ENCODE results near the gene POC1A.
A peak's percentile ranks its signal among the peaks of the same experiment; 100 is the strongest.

Gene POC1A

DNA sequence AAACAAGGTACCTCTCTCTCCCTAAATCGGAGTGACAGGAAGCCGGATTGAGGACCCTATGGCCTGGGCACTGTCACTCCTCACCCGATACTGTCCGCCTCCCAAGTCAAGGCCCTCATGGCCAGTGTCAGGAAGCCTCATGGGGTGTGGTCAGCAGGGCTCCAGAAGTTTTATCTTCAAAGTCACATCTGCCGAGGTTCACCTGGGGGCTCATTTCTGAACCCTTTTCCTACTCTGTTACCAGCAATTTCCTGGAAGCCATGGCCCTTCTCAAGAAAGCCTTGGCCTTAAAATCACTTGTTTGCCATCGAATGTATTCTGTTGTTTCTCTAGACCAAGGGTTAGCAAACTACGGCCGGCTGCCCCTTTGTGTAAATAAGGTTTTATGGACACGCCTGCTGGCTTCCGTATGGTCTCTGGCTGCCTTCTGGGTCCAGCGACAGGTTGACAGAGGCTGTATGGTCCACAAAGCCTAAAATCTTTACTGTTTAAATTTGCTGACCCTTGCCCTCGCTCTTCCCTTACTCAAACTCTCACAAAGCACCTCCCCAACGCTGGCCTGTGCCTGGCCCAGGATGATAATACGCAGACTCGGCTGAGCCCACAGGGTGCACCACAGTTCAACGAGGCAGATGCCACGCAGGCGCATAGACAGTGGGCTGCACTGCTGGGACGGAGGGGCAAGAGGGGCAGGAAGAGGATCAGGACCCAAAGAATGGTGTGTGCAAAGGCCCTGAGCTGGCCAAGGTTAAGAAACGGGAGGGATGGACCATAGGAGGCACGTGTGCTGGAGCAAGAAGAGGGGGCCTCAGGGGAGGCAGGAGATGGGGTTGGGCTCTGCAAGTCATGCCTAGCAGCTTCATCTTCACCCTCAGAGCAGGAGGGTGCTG lies 73.1 kb downstream of the POC1A start:
- DNase-seq: no peak

GRCh38 chr3:52079958-52080357 lies 74.3 kb downstream of the POC1A start:
- no peak for DNase-seq

GRCh38 chr3:52078781-52079560 lies 75.3 kb downstream of the POC1A start:
- DNase-seq: no peak

DNA sequence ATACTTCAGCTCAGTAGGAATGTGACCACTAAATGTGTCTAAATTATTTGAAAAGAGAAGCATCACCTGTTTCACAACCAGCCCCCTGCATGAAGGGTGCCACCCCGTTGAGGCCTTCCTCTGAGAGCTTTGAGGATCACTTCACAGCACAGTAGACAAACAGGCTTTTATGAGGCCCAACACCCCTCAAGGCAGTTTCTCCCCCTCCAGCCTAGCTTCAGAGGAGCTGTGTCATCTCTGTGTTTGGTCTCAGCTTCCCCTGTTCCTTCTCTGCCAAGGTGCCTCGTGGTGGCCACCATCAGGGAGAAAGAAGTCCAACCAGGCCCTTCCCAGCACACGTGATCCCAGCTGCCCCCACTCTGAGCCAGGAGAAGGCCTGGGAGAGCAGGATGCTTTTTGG lies 76.3 kb downstream of the POC1A start:
- no peak for DNase-seq

DNA sequence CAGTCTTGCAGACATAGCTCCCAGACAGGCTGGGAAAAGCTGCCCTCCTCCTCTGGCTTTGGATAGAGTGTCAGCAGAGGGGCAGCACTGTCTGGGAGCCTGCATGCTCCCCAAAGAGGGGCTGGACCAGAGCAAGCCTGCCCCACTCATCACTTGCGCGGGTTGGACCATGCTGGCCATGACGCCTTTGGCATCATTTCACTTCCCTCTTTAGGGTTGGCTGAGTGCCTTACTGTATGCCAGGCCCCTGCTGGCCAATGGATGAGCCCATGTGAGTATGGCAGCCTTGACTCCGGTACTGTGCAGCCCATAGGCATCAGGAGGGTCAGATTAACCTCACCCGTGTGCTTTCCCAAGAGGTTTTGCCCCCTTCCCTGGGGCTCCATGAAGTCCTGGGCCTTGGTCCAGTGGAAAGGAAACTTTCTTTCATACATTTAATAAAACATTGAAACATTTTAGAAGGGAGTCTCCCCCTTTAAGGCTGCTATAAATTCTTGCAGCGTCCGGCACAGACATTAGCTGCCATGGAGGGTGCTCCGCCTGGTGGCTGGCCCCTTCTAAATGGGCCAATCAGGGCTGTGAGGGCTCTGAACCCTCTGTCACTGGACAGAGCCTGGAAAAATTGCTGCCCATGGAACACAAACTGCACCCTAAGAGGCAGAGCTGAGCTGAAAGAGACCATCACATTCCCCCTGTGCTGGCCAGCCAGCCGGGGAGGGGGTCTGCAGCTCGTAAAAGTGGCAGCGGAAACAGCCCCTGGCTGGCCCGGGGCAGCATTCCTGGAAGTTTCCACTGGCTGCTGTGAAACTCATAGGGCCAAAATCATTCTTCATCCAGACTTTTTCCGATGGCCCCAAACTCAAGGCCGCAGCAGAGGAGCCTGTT lies 77.1 kb downstream of the POC1A start:
- peak; percentile 23 for DNase-seq

DNA sequence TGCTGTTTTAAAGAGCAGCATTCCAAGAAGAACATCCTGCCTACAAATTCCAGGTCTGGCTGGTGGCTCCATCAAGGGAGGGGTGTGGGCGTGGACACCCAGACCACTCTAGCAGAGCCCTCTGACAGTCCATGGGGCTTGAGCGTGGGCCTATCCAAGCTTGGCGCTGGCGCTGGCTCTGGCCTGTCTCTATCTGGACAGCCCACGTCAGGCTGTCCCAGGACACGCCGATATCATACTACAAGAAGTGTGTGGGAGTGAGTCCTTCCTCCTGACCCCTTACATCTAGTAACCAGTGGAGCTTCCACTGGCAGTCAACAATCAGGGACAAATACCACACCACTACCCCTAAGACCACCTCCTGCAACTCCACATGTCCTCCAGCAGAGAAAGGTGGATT lies 80.7 kb downstream of the POC1A start:
- no peak for DNase-seq

GRCh38 chr3:52072471-52072870 lies 81.8 kb downstream of the POC1A start:
- no peak for DNase-seq

- DNase-seq: no peak
Measured at GRCh38 chr3:52072020-52072419, 82.2 kb downstream of the POC1A start.

- DNase-seq: peak; percentile 43
Measured at GRCh38 chr3:52070724-52071621, 83.2 kb downstream of the POC1A start.

- no peak for DNase-seq
Measured at GRCh38 chr3:52069855-52070254, 84.4 kb downstream of the POC1A start.

GRCh38 chr3:52069135-52069534 lies 85.1 kb downstream of the POC1A start:
- no peak for DNase-seq

DNA sequence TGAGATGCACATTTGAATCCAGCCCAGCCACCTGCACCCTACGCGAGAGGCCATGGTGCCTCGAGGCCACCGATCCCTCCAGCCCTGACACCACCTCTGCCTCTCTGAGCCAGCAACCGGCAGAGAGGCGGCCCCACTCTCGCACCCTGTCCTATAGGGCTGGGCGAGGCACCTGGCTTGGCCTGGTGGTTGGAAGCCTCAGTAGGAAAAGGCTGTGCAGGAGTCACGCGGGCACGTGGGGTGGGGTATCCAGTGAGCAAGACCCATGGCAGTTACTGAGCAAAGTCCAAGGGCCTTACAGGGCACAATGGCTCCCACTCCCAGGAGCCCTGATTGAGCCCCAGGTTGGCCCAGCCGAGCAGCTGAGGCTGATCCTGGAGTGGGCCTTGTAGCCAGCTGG lies 85.5 kb downstream of the POC1A start:
- DNase-seq: no peak

DNA sequence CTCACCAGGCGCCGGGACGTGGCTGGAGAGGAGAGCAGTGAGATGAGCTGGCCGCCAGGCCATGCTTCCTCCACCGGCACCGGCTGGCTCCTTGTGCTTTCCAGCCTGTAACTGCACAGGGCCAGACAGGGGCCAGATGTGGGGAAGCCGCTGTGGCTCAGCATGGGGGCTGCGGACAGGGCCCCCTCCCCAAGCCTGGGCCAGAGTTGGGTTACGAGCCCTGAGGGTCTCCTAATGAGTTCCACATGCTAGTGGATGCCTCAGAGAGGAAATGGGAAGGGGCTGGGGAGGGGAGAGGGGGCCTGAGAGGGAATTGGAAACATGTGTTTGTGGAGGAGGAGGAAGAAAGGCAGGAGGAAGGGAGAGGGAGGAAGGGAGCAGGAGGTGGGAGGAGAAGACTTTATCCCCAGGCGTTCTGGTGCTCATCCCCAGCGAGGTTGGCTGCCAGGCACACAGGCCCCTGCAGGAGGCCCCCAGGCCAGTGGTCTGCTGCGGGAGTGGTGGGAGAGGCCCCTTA lies 86.1 kb downstream of the POC1A start:
- DNase-seq: no peak

GRCh38 chr3:52067526-52067925 lies 86.7 kb downstream of the POC1A start:
- no peak for DNase-seq

DNA sequence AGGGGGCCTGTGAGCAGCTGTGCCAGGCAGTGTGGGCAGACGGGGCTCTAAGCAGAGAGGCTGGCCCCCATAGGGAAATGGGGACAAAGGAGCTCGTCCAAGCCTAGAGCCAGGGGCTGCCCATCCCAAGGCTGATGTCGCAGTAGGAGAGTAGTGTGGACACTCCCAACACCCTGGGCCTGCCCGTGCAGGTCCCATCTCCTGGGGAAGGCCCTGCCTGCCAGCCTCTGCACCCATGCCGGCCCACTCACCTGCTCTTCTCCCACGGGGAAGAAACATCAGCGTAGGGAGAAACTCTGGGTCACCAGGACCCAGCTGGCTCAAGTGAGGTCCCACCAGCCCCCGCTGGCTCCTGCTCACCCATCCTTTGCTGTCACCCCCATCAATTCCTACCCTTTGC lies 87.2 kb downstream of the POC1A start:
- DNase-seq: no peak

- no peak for DNase-seq
Measured at GRCh38 chr3:52065264-52065756, 88.9 kb downstream of the POC1A start.

GRCh38 chr3:52064561-52064960 lies 89.7 kb downstream of the POC1A start:
- no peak for DNase-seq

- DNase-seq: no peak
Measured at GRCh38 chr3:52063026-52063723, 91.0 kb downstream of the POC1A start.

GRCh38 chr3:52062505-52062904 lies 91.7 kb downstream of the POC1A start:
- no peak for DNase-seq

DNA sequence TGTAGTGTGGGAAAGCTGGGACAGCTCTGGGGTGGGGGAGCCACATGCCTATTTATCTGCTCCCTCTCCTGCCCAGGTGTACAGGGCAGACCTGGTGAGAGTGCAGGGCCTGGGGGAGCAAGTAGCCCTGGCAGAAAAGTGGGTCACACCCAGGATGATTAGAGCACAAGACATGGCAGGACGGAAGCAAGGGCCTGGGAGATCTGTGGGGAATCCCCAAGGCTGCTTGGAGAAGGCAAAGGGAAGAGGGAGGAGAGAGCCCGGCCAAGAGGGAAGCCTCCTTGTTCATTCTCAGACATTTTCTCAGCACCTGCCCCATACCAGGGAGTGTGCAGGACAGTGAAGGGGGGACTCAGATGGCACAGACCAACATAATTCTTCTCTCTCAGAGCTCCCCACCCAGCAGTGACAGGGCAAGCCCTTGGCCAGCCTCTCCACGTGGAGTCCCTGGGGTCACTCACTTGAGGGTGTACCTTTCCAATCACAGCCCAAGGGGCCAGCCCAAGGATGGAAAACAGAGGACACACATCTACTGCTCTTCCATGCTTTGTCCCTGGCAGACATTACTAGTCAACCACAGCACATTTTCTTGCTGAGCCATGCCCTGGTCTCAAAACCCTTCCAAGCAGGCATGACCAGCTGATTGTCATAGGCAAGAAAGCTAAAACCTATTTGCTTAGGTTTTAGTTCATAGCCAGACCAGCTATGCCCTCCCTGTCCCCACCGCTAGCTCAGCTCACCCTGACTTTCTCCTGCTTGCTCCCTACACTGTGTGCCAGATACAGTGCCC lies 92.9 kb downstream of the POC1A start:
- DNase-seq: no peak

Measured in midbrain (tissue), 1 donor.